K562 (cell line): ENCODE data around the gene AHSA1. TPM values are rescaled to one million over a fixed set of nuclear protein-coding genes. Genes with fewer than 3 reads are reported as not detected.

Source experiments
- EGR1 ChIP-seq: fragments of 450-650 bp; conservative IDR thresholded peaks from 2 replicates; pipeline ENCODE4 v1.6.1; 2017; ENCODE audit warnings: mild to moderate bottlenecking
- FOXM1 ChIP-seq, 2 experiments: fragments of 450-650 bp in 1 of 2; sonication (generic) in 1 of 2; formaldehyde crosslinking in 1 of 2; IDR thresholded peaks; 2 replicates each; pipeline versions ENCODE4 v1.6.1 to v1.9.0; 2017 to 2022; ENCODE audit warnings: low read depth in 2 of 2, mild to moderate bottlenecking in 2 of 2, missing genetic modification reagents in 1 of 2, moderate library complexity in 1 of 2
- FOXP1 ChIP-seq: sonication (generic); formaldehyde crosslinking; IDR thresholded peaks from 2 replicates; pipeline ENCODE4 v1.8.0; 2022; ENCODE audit warnings: mild to moderate bottlenecking, missing genetic modification reagents
- HDAC1 ChIP-seq, 2 experiments: fragments of 450-650 bp; IDR thresholded peaks; 2 replicates each; pipeline ENCODE4 v1.6.1; 2016 to 2017; ENCODE audit warnings: inconsistent platforms in 1 of 2, mild to moderate bottlenecking in 1 of 2, moderate library complexity in 1 of 2
- HMBOX1 ChIP-seq: sonication (generic); IDR thresholded peaks from 2 replicates; pipeline ENCODE4 v1.6.1; 2016
- HMGN3 ChIP-seq: IDR thresholded peaks from 2 replicates; pipeline ENCODE4 v1.6.1; 2011; ENCODE audit warnings: borderline replicate concordance, low read depth, mild to moderate bottlenecking, mixed read lengths, low read length; ENCODE audit not compliant: insufficient read length; ENCODE audit errors: extremely low read depth
- MTA3 ChIP-seq: fragments of 450-650 bp; formaldehyde crosslinking; IDR thresholded peaks from 2 replicates; pipeline ENCODE4 v1.6.1; 2017; ENCODE audit warnings: mild to moderate bottlenecking, borderline replicate concordance
- POLR2A ChIP-seq: fragments of 450-650 bp; conservative IDR thresholded peaks from 2 replicates; pipeline ENCODE4 v1.6.1; 2016
- REST ChIP-seq, 2 experiments: fragments of 450-650 bp; formaldehyde crosslinking in 1 of 2; IDR thresholded peaks; 2 replicates each; pipeline versions ENCODE4 v1.4.0 to v1.6.1; 2014 to 2020; ENCODE audit warnings: mild to moderate bottlenecking in 2 of 2, borderline replicate concordance in 1 of 2, low read depth in 1 of 2
- SREBF1 ChIP-seq: fragments of 150-350 bp; IDR thresholded peaks from 2 replicates; pipeline ENCODE4 v1.6.1; 2014; ENCODE audit warnings: antibody characterized with exemption, low read depth, low read length, borderline replicate concordance
- TOE1 ChIP-seq, 2 experiments: fragments of 450-650 bp in 1 of 2; sonication (generic) in 1 of 2; formaldehyde crosslinking in 1 of 2; IDR thresholded peaks; 2 replicates each; pipeline versions ENCODE4 v1.7.1 to v1.8.0; 2016 to 2022; ENCODE audit warnings: borderline replicate concordance in 2 of 2, mild to moderate bottlenecking in 2 of 2, antibody characterized with exemption in 1 of 2, inconsistent platforms in 1 of 2, low read depth in 1 of 2, missing genetic modification reagents in 1 of 2, moderate library complexity in 1 of 2
- TSC22D4 ChIP-seq: fragments of 450-650 bp; IDR thresholded peaks from 2 replicates; pipeline ENCODE4 v1.6.1; 2016; ENCODE audit warnings: missing genetic modification characterization, missing biosample characterization, control low read depth
- VEZF1 ChIP-seq: fragments of 200-800 bp; sonication (Bioruptor generic); IDR thresholded peaks from 2 replicates; pipeline ENCODE4 v1.6.1; 2017; ENCODE audit warnings: missing genetic modification characterization, missing compliant biosample characterization
- ZNF347 ChIP-seq: fragments of 450-650 bp; formaldehyde crosslinking; IDR thresholded peaks from 2 replicates; pipeline ENCODE4 v1.4.0; 2020; ENCODE audit warnings: low read depth, mild to moderate bottlenecking, moderate library complexity
- ZNF41 ChIP-seq: fragments of 250-450 bp; sonication (Bioruptor Pico); conservative IDR thresholded peaks from 2 replicates; pipeline ENCODE4 v1.4.0; 2020; ENCODE audit warnings: mild to moderate bottlenecking
- polyA plus RNA-seq, 8 experiments: library from polyadenylated mRNA; depleted of rRNA in 4 of 8; stranded (reverse) in 5 of 8; unstranded in 3 of 8; fragments of >200 nt; fragmentation: Nextera tagmentation in 2 of 8; fragmentation: Illumina TruSeq in 1 of 8; extraction: Ambion mirVana in 2 of 8; extraction: Trizol in 1 of 8; gene quantifications; 2 replicates each; pipeline versions ENCODE4 v1.2.1 to v1.2.3, GENCODE V29; 2011 to 2014; ENCODE audit warnings: inconsistent platforms in 1 of 8, missing spikeins in 1 of 8
- total RNA-seq, 7 experiments: library from RNA; depleted of rRNA in 6 of 7; stranded (reverse); fragments of >200 nt in 6 of 7; fragmentation: Illumina TruSeq in 2 of 7; extraction: Trizol in 2 of 7; gene quantifications; 2 replicates each; pipeline versions ENCODE4 v1.2.1 to v1.2.3, GENCODE V29; 2011 to 2021; ENCODE audit warnings: low replicate concordance in 1 of 7

AHSA1 gene
- total and polyA plus RNA-seq, 9 of the 15 experiments (the other 6 are each of a cell fraction or from before 2014, with no cell fraction given), result 41.4 to 317 (median 184) TPM

GRCh38 chr14:77457522-77458248 is at the start of gene AHSA1, which contains the start of gene VIPAS39 (continued):
- TF ChIP-seq TSC22D4 (tag) (no peak), REST (IDR thresholded peaks at IDR 0.05; ENCODE audit: borderline replicate concordance) (no peak), REST (CRISPR knock-in tag; IDR thresholded peaks at IDR 0.05; ENCODE audit: low read depth) (no peak), FOXP1 (CRISPR knock-in tag) (no peak), SREBF1 (peak; percentile 55; the same call in 1 of the 2 replicates), ZNF347 (CRISPR knock-in tag) (no peak), FOXM1 (IDR thresholded peaks at IDR 0.05; ENCODE audit: low read depth) (no peak), FOXM1 (CRISPR knock-in tag; IDR thresholded peaks at IDR 0.05; ENCODE audit: low read depth) (no peak), POLR2A (peak; percentile 78), TOE1 (IDR thresholded peaks at IDR 0.05; ENCODE audit: borderline replicate concordance) (peak; percentile 20; the same call in 1 of the 2 replicates), TOE1 (CRISPR knock-in tag; IDR thresholded peaks at IDR 0.05; ENCODE audit: borderline replicate concordance, low read depth) (no peak), VEZF1 (CRISPR knock-in tag) (peak; percentile 90), ZNF41 (CRISPR knock-in tag) (no peak), HMGN3 (peak; percentile 24), EGR1 (peak; percentile 36; the same call in 1 of the 2 replicates), HMBOX1 (no peak), MTA3 (no peak), HDAC1 (IDR thresholded peaks at IDR 0.05) (peak in 1 of 2 experiments; percentile 71; a peak in 2 of 4 replicates)
